Type B pancreatic cell (in vitro differentiated cells): ENCODE data around the gene TIMM29. TPM values are rescaled to one million over a fixed set of nuclear protein-coding genes. Genes with fewer than 3 reads are reported as not detected.

Source experiments
- DNase-seq: peaks from one replicate; pipeline ENCODE4 v3.0.0; 2021; ENCODE audit warnings: mixed read lengths; ENCODE audit not compliant: unreplicated experiment; ENCODE audit errors: extremely low spot score
- H3K27ac Mint-ChIP-seq: 2 replicates; pipeline ENCODE4 v1.8.0; 2021; ENCODE audit warnings: mild to moderate bottlenecking, mixed read lengths
- H3K27me3 Mint-ChIP-seq: 2 replicates; pipeline ENCODE4 v1.8.0; 2021; ENCODE audit warnings: mixed read lengths
- H3K36me3 Mint-ChIP-seq: 2 replicates; pipeline ENCODE4 v1.8.0; 2021; ENCODE audit warnings: mixed read lengths
- H3K4me1 Mint-ChIP-seq: one replicate; pipeline ENCODE4 v1.8.0; 2021; ENCODE audit warnings: mixed read lengths; ENCODE audit not compliant: unreplicated experiment
- H3K4me3 Mint-ChIP-seq: 2 replicates; pipeline ENCODE4 v1.8.0; 2021; ENCODE audit warnings: mild to moderate bottlenecking, mixed read lengths
- H3K9me3 Mint-ChIP-seq: 2 replicates; pipeline ENCODE4 v1.8.0; 2021; ENCODE audit warnings: mixed read lengths
- CTCF ChIP-seq: fragments of 200-600 bp; sonication (generic); conservative IDR thresholded peaks from 2 replicates; pipeline ENCODE4 v1.5.0; 2021; ENCODE audit warnings: antibody characterized with exemption, mild to moderate bottlenecking
- total RNA-seq: library from RNA; stranded (reverse); gene quantifications from 2 replicates; pipeline ENCODE4 v1.2.1, GENCODE V29; 2021; ENCODE audit warnings: low replicate concordance

TIMM29 gene
- total RNA-seq, 1 donor from 2014 or later = 31.8 TPM

GRCh38 chr19:10923260-10924112 is 5.1 kb upstream of the TIMM29 start:
- TF ChIP-seq CTCF = no peak
- peak overlapping the region; percentile 39 for H3K27ac Mint-ChIP-seq
- peaks cover 9% of the 10 kb centered on the region for H3K4me1 Mint-ChIP-seq
- no peak overlapping the region for H3K4me3 Mint-ChIP-seq
- DNase-seq = no peak
- H3K27me3 Mint-ChIP-seq = no peaks in the 10 kb centered on the region
- H3K9me3 Mint-ChIP-seq = no peaks in the 10 kb centered on the region
- H3K36me3 Mint-ChIP-seq = peaks cover 7% of the 10 kb centered on the region

GRCh38 chr19:10924597-10924996 is 4.0 kb upstream of the TIMM29 start:
- H3K4me3 Mint-ChIP-seq = no peak overlapping the region
- H3K27ac Mint-ChIP-seq = peak overlapping the region; percentile 76
- H3K36me3 Mint-ChIP-seq = peaks cover 7% of the 10 kb centered on the region
- H3K4me1 Mint-ChIP-seq = peaks cover 9% of the 10 kb centered on the region
- no peak for DNase-seq
- no peak for TF ChIP-seq CTCF
- no peaks in the 10 kb centered on the region for H3K27me3 Mint-ChIP-seq
- no peaks in the 10 kb centered on the region for H3K9me3 Mint-ChIP-seq

- peaks cover 9% of the 10 kb centered on the region for H3K4me1 Mint-ChIP-seq
- no peak for DNase-seq
- H3K27me3 Mint-ChIP-seq = no peaks in the 10 kb centered on the region
- H3K9me3 Mint-ChIP-seq = no peaks in the 10 kb centered on the region
- H3K36me3 Mint-ChIP-seq = peaks cover 7% of the 10 kb centered on the region
- H3K4me3 Mint-ChIP-seq = peak overlapping the region; percentile 96
- H3K27ac Mint-ChIP-seq = peak overlapping the region; percentile 94
- no peak for TF ChIP-seq CTCF
Measured at GRCh38 chr19:10927730-10928562, 665 bp upstream of the TIMM29 start.

GRCh38 chr19:10929402-10929794 is 787 bp downstream of the TIMM29 start:
- peak overlapping the region; percentile 87 for H3K4me3 Mint-ChIP-seq
- H3K9me3 Mint-ChIP-seq = no peaks in the 10 kb centered on the region
- DNase-seq = no peak
- H3K4me1 Mint-ChIP-seq = peaks cover 9% of the 10 kb centered on the region
- no peaks in the 10 kb centered on the region for H3K27me3 Mint-ChIP-seq
- no peak for TF ChIP-seq CTCF
- peak overlapping the region; percentile 75 for H3K27ac Mint-ChIP-seq
- peaks cover 7% of the 10 kb centered on the region for H3K36me3 Mint-ChIP-seq

- Mint-ChIP-seq H3K27me3 (no peaks in the 10 kb centered on the region), H3K4me3 (no peak overlapping the region), H3K4me1 (peaks cover 4% of the 10 kb centered on the region), H3K9me3 (no peaks in the 10 kb centered on the region), H3K27ac (peak overlapping the region; percentile 48), H3K36me3 (peaks cover 2% of the 10 kb centered on the region)
- DNase-seq = no peak
- no peak for TF ChIP-seq CTCF
Measured at GRCh38 chr19:10935371-10936059, 6.9 kb downstream of the TIMM29 start.
